Measurements from ENCODE around the gene THTPA. TPM values are rescaled to one million over a fixed set of nuclear protein-coding genes. Genes with fewer than 3 reads are reported as not detected.
A peak's percentile ranks its signal among the peaks of the same experiment; 100 is the strongest.

The THTPA gene, protein sequence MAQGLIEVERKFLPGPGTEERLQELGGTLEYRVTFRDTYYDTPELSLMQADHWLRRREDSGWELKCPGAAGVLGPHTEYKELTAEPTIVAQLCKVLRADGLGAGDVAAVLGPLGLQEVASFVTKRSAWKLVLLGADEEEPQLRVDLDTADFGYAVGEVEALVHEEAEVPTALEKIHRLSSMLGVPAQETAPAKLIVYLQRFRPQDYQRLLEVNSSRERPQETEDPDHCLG
- total RNA-seq, result 7.6 TPM

DNA sequence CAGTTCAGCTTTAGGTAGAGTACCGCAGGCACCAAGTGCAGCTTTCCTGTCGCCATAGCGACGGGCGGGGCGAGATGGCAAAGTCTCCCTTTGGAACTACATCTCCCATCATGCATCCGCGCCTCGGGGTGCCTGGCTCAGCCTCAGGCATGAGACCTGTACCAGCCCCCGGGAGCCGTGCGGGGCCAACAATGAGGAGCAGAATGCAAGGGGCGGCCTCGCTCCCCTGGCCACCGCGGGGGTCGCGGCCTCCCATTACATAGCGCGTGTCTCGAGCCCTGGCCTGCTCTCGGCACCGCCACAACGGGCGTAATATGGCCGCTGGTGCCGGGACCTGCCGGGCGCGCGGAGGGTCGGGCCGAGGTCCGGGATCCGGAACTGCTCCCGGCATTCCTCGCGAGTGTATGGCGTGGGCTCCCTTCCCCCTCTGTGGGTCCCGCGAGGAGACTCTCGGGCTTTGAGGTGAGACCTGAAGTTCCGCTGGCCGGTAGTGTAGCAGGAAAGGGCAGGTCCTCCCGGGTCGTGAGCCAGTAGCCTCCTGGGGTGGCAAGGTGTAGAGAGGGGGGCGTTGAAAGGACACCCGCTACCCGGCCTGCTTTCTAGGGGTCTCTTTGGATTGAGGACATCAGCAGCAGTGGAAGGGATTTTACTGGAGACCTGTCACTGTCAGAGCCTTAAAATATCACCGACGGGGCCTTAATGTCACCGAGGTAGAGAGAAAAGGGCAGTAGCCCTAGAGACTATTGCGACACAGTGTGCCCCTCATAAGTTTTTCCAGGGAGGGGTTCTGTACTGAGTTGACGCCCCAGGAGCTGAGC lies at the start of gene THTPA:
Gene THTPA, plus strand, starts transcription at position 390 of the 818 bp plus-strand sequence. CDS start 487 bp downstream, outside the sequence.
- ATAC-seq, result peak; percentile 84

DNA sequence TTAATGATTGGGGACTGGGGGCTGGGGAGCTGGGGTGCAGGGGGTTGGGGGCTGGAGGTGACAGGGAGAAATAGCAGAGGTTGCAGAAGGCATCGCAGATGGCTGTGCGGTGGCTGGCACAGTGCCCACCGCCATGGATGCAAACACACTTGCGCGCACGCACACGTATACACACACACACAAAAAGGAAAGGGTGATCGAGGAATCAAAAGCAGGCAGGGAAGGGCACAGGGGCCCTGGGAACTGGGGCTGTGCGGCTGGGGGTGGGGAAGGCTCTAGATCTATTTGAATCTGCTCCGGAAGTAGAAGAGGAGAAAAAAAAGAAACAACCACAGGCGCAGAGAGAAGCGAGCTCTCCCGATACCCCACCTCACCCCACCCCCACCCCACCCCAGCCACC lies 43.9 kb upstream of the THTPA start:
- no peak for ATAC-seq

DNA sequence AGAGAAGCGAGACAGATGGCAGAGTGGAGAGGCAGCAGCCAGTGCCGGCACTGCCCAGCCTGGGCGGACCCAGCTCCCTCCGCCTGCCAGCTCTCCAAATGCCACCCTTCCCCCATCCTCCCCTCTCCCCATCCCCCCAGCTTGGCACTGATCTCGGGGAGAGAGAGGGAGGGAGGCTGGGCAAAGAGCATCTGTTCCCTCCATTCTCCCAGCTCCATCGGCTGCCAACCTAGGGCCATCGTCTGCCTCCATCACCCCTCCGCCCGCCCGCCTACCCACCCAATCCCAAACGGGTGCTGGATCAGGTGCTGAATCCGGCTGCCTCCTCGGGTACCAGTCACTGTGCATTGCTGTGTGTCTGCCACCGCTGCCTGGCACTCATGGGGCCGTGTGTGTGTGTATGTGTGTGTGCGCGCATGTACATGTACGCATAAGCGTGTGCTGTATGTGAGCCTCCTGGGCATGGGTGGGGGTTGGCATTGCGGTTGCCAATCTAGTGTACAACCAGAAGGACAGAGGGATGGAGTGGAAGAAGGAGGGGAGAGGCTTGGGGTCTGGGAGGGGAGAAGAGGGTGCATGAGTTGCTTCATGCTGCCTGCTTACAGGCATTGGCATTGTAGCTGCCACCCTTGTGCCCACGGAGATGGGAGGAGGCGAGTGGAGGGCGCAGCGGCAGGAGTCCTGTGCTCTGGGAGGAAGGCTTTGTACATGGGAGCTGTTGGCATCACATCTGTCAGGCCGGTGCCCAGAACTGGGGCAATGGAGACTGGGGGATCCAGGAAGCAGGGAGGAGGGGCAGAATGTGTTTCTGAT lies 42.9 kb upstream of the THTPA start:
- ATAC-seq, result peak; percentile 35

DNA sequence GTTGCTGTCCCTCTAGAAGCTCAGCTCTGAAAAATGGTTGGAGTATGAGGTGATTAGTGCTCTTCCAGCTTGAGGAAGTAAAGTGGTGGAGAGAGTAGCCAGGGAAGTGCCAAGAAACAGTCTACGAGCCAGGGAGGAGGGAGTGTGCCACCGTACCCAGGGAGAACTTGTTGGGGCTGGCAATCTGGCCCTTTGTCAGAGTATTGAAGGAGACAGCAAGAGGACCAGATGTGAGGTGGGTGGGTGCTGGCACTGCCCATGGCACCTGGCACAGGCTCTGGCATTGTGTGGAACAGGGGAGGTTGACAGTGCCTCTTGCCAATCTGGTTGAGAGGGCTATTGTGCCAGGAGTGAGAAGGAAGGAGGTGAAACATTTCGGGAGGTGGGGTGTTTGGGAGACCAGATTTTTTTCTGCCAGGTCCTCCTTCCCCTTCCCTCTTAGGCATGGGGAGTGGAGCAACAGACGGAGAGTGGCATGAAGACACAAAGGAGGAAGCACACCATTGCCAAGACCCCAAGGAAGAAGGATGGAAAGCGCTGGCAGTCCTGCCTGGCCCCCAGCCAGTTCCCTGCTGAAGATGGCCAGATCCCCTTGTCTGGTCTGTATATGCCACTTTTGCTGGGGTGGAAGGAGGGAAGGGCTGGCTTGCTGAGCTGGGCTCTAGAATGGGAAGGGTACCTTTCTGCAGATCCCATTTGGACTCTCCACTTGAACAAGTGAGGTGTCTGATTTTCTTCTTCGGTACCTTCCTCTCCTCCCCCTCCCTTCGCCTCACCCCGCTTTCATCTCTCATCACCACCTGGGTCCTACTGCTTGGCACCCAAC lies 42.0 kb upstream of the THTPA start:
- ATAC-seq, result peak; percentile 54

DNA sequence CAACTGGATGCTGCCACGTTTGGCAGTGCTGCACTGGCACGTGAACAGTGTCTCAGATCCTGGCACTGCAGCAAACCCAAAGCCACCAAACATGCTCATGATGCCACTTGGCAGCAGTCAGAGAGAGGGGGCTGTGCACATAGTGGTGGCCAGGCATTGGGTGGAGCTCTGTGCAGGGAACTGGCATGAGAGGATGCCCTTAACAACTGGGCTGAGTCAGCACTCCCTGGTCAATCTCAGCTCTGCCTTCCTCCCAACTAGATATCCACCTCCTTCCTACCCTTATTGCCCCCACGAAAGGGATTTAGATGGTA lies 41.5 kb upstream of the THTPA start:
- ATAC-seq, result no peak

DNA sequence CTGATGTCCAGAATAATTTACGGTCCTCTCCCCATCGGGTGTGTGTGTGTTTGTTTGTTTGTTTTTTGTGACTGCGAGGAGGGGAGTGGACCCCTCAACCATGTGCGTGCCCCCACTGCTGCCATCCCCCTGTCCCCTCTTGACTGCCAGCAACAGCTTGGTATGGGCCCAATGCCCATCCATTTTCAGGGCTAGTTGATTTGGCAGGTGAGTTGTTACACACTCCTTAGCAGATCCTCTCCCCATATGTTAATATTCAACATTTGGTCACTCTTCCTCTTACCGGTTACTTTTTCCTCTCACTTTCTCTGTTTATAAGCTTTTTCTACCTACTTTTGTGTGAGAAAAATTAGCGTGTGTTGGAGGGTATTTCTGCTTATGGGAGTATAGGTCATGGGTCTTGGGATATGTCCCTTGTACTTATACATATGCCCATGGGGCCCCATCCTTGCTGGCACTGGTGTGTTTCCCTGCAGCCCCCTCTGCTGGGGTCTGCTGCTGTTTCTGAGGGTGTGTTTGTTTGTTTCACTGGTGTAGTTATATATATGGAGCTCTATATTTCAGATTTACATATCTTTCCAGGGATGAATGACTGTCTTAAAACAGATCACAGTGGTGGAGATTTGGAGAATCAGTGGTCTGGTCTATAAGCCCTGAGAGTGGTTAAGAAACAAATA lies 38.3 kb upstream of the THTPA start:
- no peak for ATAC-seq

DNA sequence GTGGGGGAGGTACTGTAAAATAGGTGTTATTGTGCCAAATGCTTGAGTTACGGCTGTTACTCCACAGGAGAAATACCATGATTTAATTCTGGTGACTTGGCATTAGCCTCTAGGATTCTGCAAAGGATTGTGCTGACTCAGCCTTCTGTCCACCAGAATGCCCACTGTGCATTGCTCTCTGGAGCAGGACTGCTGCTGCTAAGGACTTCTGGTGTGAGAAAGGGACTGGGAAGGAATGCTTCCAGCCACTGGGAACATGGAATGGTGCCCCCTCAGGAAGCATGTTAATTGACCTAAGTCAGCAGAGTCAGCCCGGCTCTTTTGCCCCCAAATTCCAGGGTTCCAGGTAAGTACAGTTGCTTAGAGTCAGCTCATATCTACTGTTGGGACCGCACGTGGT lies 37.4 kb upstream of the THTPA start:
- no peak for ATAC-seq

DNA sequence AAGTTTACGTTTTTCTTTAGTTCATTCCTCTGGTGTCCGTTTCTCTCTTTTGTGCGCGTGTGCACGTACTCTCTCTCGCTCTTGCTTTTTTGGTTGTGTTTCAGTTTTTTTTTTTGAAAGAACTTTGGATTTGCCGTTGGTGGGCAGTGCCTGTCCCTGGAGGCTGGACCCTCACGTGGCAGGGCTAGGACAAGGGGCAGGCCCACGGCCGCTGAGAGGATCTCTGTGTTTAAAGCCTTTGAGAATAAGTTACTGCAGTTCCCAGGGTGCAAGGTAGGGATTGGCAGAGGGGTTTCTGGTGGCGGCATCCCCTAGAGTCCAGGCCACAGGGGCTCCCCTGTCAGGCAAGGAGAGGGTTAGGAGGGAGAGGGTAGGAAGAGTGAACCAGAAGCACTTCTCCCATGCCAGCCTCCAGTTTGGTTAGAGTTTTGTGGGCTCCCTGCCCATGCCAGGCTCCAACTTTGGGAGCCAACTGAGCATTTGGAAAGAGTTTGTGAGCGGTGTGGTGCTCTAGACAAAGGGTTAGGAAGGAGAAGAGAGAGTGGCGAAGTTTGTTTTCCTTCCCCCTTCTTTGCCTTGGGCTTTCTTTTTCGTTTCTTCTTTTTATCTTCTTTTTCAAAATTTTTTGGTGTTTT lies 35.1 kb upstream of the THTPA start:
- ATAC-seq, result no peak

DNA sequence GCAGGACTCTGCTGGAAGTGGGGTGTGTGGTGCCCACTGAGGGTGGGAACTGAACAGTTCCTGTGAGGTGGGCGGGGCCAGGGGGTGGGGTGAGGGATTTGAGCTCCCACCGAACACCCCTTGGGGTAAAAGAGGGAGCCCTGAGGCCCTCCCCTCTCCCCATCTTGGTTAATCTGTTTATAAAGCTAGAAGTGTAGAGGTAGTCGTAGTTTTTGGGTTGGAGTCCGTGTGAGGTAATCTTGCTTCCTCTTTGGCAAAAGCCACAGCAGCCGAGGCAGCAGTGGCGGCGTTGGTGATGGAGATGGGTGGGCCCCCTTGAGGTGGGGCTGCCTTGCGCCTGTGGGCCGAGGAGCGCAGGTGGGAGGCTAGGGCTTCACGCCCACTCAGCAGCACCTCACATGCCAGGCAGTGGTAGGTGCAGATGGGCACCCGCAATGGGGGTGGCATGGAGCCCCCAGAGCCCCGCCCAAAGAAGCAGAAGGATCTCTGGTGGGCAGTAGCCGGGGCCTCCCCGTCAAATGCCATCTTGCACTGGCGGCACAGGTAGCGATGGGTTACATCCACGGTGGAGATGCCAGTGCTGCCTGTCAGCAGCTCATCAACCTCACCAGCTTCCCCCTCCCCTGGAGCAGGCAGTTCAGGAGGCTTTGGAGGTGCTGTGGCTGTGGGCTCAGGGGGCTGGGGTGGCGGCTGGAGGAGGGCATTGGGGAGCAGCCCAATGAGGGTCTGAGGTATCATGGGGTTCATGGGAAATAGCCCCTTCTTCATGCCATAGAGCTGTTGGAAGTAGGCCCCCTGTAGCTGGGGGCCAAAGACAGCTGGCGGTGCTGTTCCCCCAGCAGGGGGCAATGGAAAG lies 34.1 kb upstream of the THTPA start:
- ATAC-seq, result no peak

DNA sequence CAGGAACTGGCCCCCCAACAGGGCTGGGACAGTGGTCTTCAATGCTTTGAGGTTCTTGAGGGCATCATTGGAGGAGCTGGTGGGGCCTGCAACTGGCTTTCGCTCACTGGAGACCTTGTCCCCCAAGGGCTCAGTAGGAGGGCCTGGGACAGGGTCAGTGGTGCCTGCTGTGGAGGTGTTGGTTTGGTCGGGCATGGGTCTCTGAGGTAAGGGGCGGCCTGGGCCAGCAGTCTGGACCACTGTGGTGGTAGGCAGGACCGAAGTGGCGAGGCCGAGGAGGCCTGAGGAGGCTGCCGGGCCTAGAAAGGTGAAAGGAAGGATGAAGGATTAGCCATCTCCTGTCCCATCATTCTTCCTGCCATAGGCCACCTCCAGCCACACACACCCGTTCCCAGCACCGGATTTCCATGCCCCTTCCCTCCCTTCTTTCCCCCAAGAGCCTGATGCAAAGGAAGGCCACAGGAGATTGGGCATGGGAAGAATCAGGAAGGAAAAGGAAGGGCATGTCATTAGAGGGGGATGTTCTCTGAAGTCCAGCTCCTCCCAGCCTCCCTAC lies 33.4 kb upstream of the THTPA start:
- ATAC-seq, result no peak

DNA sequence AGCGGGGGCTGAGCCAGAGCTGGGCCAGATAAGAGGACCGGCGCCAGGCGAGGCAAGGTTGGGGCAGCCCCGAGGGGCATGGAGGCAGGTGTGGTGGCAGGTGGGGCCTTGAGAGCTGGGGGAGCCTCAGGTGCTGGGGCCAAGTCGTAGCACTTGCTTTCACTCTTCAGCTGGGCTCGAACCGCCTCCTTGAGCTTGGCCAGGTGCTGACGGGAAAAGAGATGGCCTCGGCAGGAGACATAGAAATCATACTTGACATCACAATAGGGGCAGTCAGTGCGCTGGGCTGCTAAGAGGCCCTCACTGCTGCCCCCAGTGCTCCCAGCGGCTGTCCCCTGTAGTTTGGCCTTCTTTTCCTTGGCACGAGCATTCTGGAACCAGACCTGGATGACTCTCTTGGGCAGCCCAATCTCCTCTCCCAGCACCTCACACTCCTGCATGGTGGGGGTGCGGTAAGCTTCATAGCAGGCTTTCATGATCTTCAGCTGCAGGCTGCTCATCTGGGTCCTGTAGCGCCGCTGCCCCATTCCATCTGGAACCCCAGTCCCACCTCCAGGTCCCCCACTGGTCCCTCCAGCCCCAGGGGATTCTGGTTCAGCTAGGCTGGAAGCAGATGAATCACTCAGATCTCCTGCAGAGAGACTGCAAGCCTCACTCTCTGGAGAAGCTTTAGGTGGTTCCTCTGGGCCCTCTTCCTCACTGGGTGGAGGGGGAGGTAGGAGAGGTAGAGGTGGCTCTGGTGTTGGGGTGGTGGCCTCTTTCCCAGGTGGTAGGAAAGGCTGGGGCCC lies 32.6 kb upstream of the THTPA start:
- ATAC-seq, result no peak

DNA sequence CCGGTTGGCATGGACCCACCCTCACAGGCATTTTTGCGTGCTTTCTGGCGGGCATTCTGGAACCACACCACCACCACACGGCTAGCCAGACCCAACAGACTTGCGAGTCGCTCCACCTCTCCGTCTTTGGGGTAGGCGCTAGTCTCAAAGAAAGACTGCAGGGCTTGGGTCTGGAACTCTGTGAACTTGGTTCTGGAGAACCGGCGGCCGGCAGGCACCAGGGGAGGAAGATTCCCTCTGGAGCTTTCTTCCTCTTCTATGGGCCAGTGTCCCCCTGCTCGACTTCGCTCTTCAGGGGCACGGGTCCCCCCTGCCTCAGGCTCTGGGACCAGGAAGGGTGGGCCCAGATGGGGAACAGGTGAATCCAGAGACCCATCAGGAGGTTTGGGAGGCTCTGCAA lies 31.1 kb upstream of the THTPA start:
- ATAC-seq, result no peak

DNA sequence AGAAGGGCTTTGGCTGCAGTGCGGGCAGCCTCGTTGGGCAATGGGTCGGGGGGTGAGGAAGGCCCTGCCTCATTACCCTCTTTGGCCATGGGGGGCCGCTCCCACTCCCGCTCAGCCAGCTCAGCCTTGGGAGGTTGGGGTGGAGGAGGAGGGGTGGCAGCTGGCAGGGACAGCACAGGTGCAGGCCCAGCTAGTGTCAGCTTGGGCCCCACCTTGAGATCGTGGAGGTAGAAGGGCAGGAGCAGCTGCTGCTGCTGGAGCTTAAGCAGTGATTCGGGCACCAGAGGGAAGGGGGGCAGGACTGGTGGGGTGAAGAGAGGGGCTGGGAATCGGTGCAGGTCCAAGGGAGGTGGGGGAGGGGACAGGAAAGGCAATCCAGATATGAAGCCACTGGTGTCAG lies 30.5 kb upstream of the THTPA start:
- no peak for ATAC-seq

DNA sequence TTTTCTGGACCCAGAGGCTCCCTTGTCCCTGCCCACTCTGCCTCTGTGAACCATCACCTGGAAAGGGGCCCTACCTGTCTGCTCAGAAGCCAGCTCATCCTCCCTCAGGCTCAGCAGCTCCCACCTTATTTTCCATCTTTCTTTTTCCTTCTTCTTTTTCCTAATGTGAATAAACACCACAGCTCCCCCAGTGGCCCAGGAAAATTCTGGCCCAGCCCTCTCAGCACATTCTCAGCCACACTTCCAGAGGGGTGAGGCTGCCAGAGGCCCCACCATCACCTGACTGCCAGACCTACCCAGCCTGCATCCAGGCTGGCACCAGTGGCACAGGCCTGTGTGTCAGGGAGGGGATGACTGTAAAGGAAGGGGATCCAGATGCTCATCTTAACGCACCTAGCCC lies 27.5 kb upstream of the THTPA start:
- ATAC-seq, result no peak

DNA sequence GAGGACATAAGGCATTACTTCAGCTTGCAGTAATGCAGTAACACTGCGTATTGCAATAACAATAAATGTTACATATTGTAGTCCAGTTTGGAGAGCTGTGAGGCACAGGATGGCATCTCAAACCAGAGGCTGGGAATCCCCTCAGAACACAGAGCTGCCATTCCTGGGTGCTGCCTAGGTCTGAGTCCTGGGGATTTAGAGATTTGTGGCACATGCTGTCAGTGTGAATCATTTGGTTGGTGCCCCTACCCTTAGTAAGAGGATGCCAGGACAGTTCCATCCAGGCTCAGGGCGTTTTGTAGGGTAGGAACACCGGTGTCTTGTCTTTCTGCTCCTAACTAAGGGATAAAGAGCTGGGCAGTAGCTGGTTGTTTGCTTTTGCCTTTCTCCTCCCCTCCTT lies 27.1 kb upstream of the THTPA start:
- ATAC-seq, result no peak

DNA sequence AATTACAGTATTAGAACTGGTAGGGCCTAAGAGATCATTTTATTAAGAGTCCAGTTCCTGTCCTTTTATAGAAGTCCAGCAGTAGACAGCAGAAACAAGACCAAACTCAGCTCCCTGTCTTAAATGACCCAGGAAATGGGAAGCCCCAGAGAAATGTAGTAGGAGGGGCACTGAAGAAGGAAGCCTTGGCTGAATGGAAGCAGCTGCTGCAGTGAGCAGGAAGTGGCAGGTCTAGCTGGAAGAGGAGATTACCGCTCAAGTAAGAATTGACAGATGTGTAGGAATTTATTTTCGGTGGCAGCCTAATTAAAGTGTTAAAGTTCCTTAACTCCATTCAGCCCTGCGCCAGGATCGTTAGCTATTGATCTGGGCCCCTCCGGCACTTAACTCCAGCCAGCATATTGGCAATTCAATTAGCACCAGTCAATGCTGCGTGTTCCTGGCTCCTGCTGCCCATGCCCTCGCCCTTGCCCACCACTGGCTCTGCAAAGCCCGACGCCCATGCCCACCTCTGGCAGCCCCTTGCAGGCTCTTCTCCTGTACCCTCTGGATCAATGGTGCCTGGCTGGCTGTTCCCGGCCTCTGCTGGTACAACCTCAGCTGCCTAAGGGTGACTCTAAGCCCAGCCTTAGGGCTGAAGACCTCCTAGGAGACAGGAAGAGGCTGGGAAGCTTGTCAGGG lies 25.6 kb upstream of the THTPA start:
- ATAC-seq, result no peak

DNA sequence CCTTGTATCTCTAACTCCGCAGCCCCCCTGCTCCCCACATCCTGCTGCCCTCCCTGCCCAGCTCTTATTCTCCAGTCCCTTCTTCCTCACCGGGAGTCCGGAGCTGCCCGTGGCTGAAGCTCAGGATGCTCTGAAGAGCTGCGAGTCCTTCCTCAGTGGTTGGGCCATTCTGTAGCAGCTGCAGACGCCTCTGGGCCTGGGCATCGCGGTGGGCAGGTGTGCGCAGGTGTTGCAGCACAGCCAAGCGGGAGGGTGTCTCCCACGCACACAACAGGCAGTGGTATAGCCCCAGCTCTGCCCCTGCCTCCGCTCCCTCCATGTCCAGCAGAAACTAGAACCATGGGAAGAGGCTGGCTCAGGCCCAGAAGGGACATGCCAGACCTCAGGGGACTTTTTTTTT lies 24.7 kb upstream of the THTPA start:
- ATAC-seq, result no peak

DNA sequence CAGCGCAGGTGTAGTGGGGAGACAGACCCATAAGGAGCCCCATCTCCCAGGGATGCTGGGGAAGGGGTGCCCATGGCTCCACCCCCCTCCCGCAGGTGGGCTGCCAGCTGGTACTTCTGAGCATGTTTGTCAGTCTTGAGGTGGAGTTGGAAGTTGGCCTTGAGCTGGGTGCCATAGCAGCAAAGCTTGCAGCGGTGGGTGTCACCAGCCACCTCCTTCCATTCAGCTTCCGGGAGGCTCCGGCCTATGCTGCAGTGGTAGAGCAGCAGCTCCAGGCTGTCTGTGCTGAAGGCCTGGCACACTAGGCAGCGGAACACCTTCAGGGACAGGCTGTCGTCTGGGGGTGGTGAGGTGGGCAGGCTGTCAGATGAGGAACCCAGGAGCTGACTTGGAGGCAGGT lies 23.4 kb upstream of the THTPA start:
- no peak for ATAC-seq

Measured in esophagus mucosa (tissue), 1 donor.